SU-DHL-6 (cell line): ENCODE data around the gene MME.

Source experiments
- H2AFZ ChIP-seq: fragments of 200-600 bp; sonication (generic); 2 replicates; pipeline ENCODE4 v1.6.1; 2014; ENCODE audit warnings: low read depth, mild to moderate bottlenecking, moderate library complexity, mixed read lengths, antibody characterized with exemption, low read length; ENCODE audit not compliant: severe bottlenecking
- H3F3A ChIP-seq: fragments of 200-600 bp; shearing (Covaris generic); 2 replicates; pipeline ENCODE4 v1.6.0; 2016; ENCODE audit warnings: antibody characterized with exemption, mild to moderate bottlenecking; ENCODE audit not compliant: insufficient read depth
- H3K27ac ChIP-seq: fragments of 200-600 bp; sonication (generic); 2 replicates; pipeline ENCODE4 v1.5.1; 2016; ENCODE audit warnings: low read depth, mild to moderate bottlenecking, low read length, moderate library complexity, mixed read lengths
- H3K27me3 ChIP-seq: fragments of 200-600 bp; sonication (generic), shearing (Covaris generic); 2 replicates; pipeline ENCODE4 v1.6.0; 2014; ENCODE audit warnings: mild to moderate bottlenecking, low read length
- H3K36me3 ChIP-seq: fragments of 200-600 bp; sonication (generic); 2 replicates; pipeline ENCODE4 v1.6.1; 2014; ENCODE audit warnings: mild to moderate bottlenecking, low read length, mixed read lengths
- H3K4me2 ChIP-seq: fragments of 300-600, 200-600 bp; shearing (Covaris generic), sonication (generic); 2 replicates; pipeline ENCODE4 v1.6.0; 2014; ENCODE audit warnings: low read length, low read depth, mild to moderate bottlenecking; ENCODE audit not compliant: poor library complexity, severe bottlenecking
- H3K4me3 ChIP-seq: fragments of 200-600 bp; sonication (generic); 2 replicates; pipeline ENCODE4 v1.5.1; 2014; ENCODE audit warnings: antibody characterized with exemption, low read length, mild to moderate bottlenecking, mixed read lengths; ENCODE audit not compliant: insufficient read depth, poor library complexity, severe bottlenecking
- H3K79me2 ChIP-seq: fragments of 200-600 bp; sonication (generic); 2 replicates; pipeline ENCODE4 v1.6.1; 2014; ENCODE audit warnings: mild to moderate bottlenecking, low read length, moderate library complexity; ENCODE audit not compliant: insufficient read depth
- H3K9ac ChIP-seq: fragments of 200-600 bp; sonication (generic); 2 replicates; pipeline ENCODE4 v1.7.0; 2014; ENCODE audit warnings: mild to moderate bottlenecking, low read length
- H3K9me2 ChIP-seq: fragments of 200-600 bp; sonication (generic); replicated peaks from 2 replicates; pipeline ENCODE4 v1.6.1; 2014; ENCODE audit warnings: low read length; ENCODE audit not compliant: insufficient read depth
- H3K9me3 ChIP-seq: fragments of 200-600 bp; sonication (generic); 2 replicates; pipeline ENCODE4 v1.6.1; 2014; ENCODE audit warnings: low read length, mixed read lengths; ENCODE audit not compliant: insufficient read depth
- H4K20me1 ChIP-seq: fragments of 200-600 bp; sonication (generic); 2 replicates; pipeline ENCODE4 v1.6.1; 2014; ENCODE audit warnings: low read depth, mild to moderate bottlenecking, antibody characterized with exemption, low read length, moderate library complexity, mixed read lengths
- EZH2phosphoT487 ChIP-seq: fragments of 200-600 bp; sonication (generic), shearing (Covaris generic); conservative IDR thresholded peaks from 2 replicates; pipeline ENCODE4 v1.6.1; 2018; ENCODE audit warnings: mild to moderate bottlenecking, antibody characterized with exemption, low read length, moderate library complexity, mixed read lengths
- TF ChIP-seq, protein P1 (sequence below): fragments of 200-600 bp; sonication (generic); IDR thresholded peaks from one replicate; pipeline ENCODE4 v1.5.1; 2017; ENCODE audit warnings: antibody characterized with exemption, mild to moderate bottlenecking, low read length, moderate library complexity; ENCODE audit not compliant: insufficient read depth, poor library complexity, severe bottlenecking

The MME gene

DNA sequence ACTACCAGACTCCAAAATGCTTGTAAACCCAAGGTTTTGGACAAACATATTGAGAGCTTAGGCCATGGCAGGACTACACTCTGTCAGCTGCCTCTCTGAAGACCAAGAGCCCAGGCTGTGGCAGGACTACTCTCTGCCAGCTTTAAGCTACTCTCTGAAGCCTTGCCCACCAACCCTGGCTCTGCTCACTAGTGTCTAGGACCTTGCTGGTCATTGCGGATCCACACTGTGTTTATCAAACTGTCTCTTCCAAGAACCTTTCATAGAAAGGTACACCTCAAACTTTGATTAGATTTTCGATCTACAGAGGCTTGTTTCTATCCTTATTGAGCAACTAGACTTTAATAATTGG, 41.9 kb upstream of the MME start:
- H3K9me2 ChIP-seq = no peaks in the 10 kb centered on the region
- no peak for TF ChIP-seq EZH2phosphoT487
- TF ChIP-seq, protein P1, sequence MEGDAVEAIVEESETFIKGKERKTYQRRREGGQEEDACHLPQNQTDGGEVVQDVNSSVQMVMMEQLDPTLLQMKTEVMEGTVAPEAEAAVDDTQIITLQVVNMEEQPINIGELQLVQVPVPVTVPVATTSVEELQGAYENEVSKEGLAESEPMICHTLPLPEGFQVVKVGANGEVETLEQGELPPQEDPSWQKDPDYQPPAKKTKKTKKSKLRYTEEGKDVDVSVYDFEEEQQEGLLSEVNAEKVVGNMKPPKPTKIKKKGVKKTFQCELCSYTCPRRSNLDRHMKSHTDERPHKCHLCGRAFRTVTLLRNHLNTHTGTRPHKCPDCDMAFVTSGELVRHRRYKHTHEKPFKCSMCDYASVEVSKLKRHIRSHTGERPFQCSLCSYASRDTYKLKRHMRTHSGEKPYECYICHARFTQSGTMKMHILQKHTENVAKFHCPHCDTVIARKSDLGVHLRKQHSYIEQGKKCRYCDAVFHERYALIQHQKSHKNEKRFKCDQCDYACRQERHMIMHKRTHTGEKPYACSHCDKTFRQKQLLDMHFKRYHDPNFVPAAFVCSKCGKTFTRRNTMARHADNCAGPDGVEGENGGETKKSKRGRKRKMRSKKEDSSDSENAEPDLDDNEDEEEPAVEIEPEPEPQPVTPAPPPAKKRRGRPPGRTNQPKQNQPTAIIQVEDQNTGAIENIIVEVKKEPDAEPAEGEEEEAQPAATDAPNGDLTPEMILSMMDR = no peak
- no peak overlapping the region for H2AFZ ChIP-seq
- no peaks in the 10 kb centered on the region for H3K27me3 ChIP-seq
- no peaks in the 10 kb centered on the region for H3K9me3 ChIP-seq
- no peak overlapping the region for H3K9ac ChIP-seq
- H4K20me1 ChIP-seq = no peaks in the 10 kb centered on the region
- H3K4me3 ChIP-seq = no peak overlapping the region
- no peaks in the 10 kb centered on the region for H3K79me2 ChIP-seq
- H3K27ac ChIP-seq = no peak overlapping the region
- H3K36me3 ChIP-seq = no peaks in the 10 kb centered on the region
- H3F3A ChIP-seq = no peaks in the 10 kb centered on the region
- no peak overlapping the region for H3K4me2 ChIP-seq

DNA sequence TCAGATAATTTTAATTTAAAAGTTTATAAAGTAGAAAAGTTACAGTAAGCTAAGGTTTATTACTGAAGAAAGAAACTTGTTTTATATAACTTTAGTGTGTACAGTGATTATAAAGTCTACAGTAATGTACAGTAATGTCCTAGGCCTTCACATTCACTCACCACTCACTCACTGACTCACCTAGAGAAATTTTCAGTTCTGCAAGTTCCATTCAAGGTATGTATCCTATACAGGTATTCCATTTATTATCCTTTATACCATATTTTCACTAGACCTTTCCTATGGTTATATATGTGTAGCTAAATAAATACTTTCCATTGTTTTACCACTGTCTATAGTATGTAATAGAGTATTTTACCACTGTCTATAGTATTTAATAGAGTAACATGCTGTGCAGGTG, 33.2 kb upstream of the MME start:
- Histone ChIP-seq H3K4me2 (no peak overlapping the region), H4K20me1 (no peaks in the 10 kb centered on the region), H2AFZ (no peak overlapping the region), H3K9ac (no peak overlapping the region), H3K27me3 (no peaks in the 10 kb centered on the region), H3K36me3 (no peaks in the 10 kb centered on the region), H3K9me3 (peaks cover 12% of the 10 kb centered on the region; the same call in 1 of the 2 replicates), H3K79me2 (no peaks in the 10 kb centered on the region), H3K4me3 (no peak overlapping the region), H3K9me2 (no peaks in the 10 kb centered on the region), H3F3A (no peaks in the 10 kb centered on the region), H3K27ac (no peak overlapping the region)
- no peak for TF ChIP-seq EZH2phosphoT487
- TF ChIP-seq, protein P1 = no peak

DNA sequence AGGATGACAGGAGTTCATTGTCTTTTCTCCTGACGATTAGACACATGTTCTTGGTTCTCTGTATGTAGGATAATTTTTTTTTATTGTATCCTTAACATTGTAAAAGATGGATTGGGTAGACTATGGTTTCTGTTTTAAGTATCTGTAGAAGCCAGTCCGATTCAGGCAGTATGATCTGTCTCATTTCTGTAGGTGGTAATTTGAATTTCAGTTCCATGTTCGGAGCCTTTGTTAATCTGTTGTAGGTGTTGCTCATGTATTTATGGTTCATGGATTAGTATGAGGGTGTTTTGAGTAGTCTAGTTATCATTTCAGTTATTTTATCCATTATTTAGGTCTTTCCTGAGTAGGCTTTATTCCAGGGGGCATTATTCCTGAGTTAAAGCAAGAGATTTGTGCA, 32.4 kb upstream of the MME start:
- H3K9me2 ChIP-seq = no peaks in the 10 kb centered on the region
- no peaks in the 10 kb centered on the region for H3F3A ChIP-seq
- no peaks in the 10 kb centered on the region for H4K20me1 ChIP-seq
- H3K9me3 ChIP-seq = peaks cover 20% of the 10 kb centered on the region; the same call in 1 of the 2 replicates
- no peak overlapping the region for H3K4me2 ChIP-seq
- peak overlapping the region; percentile 23 for H2AFZ ChIP-seq
- no peaks in the 10 kb centered on the region for H3K79me2 ChIP-seq
- H3K4me3 ChIP-seq = no peak overlapping the region
- no peak for TF ChIP-seq EZH2phosphoT487
- TF ChIP-seq, protein P1 = no peak
- no peaks in the 10 kb centered on the region for H3K27me3 ChIP-seq
- H3K9ac ChIP-seq = no peak overlapping the region
- no peaks in the 10 kb centered on the region for H3K36me3 ChIP-seq
- no peak overlapping the region for H3K27ac ChIP-seq

DNA sequence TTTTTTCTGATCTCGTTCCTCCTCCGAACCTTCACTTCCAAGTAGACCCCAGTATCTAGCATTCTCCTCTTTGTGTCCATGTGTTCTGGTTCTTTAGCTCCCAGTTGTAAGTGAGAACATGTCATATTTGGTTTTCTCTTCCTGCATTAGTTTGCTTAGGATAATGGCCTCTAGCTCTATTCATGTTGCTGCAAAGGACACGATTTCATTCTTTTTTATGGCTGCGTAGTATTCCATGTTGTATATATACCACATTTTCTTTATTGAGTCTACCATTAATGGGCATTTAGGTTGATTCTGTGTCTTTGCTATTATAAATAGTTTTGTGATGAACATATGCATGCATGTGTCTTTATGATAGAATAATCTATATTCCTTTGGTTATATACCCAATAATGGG, 30.2 kb upstream of the MME start:
- Histone ChIP-seq H3K4me2 (no peak overlapping the region), H3K9ac (no peak overlapping the region), H3K36me3 (no peaks in the 10 kb centered on the region), H3K9me3 (peaks cover 35% of the 10 kb centered on the region; the same call in 1 of the 2 replicates), H3K9me2 (no peaks in the 10 kb centered on the region), H3K27ac (no peak overlapping the region), H3K79me2 (no peaks in the 10 kb centered on the region), H2AFZ (no peak overlapping the region), H4K20me1 (no peaks in the 10 kb centered on the region), H3K27me3 (no peaks in the 10 kb centered on the region), H3K4me3 (no peak overlapping the region), H3F3A (no peaks in the 10 kb centered on the region)
- TF ChIP-seq, protein P1 = no peak
- no peak for TF ChIP-seq EZH2phosphoT487
